GM18861 (cell line): ENCODE measurements around the gene CPVL.

Experiments
- ATAC-seq: cut with Tn5 transposase; IDR thresholded peaks from one replicate; pipeline ENCODE4 v1.9.1; 2021; ENCODE audit not compliant: unreplicated experiment

CPVL gene

GRCh38 chr7:29156907-29157452, 10.6 kb upstream of the CPVL start:
- no peak for ATAC-seq

GRCh38 chr7:29154076-29154475, 7.7 kb upstream of the CPVL start:
- ATAC-seq = no peak

- ATAC-seq = no peak
Observed at GRCh38 chr7:29150856-29151255, 4.5 kb upstream of the CPVL start.

- ATAC-seq = no peak
Observed at GRCh38 chr7:29149036-29149435, 2.7 kb upstream of the CPVL start.

DNA sequence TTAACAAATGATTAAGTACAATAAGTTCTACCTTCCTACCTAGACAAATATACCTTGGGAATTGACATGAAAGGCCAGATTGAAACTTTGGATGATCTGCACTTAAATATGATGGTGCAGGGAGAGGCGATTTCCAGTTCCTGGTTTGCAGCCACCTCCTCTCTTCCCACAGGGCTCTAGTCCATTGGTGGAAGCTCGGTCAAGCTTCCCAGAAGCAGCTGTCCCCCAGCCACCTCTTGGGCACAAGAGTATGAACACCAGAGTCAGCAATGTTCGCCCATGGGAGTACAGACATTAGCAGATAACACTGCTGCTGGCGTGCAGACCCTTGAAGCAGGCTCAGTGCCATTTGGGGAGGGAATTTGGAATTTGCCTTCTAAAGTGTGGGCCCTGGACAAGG, 1.5 kb upstream of the CPVL start:
- ATAC-seq = no peak

DNA sequence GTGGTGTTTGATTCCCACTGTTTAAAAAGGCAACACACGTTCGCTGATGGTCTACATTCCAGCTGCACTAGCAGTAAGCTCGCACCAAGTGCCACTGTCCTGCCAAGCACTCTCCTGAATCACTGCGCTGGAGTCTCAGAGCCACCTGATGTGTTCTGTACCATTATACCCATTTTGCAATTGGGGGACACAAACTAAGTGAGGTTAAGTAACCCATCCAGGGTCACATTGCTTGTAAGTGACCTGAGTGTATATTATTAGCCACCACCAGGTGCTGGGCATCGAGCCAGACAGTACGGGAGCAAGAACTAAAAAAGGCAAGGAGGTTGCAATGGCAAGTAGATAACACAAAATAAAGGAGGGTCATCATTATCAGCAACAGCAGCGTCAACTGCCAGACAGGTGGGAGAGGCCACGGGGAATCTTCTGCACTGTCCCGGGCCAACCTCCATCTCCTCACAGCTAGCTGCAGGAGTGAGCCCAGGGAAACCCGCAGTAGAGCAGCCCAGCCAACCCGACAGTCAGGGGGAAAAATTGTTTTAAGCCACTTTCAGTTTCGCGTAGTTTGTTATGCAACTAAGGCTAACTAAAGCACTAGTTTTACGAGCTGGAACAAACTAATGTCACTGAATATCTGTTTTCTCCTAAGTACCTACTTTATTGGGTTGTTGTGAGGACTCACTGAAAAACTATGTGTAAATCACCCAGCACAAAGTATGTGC, 712 bp upstream of the CPVL start:
- ATAC-seq = no peak

DNA sequence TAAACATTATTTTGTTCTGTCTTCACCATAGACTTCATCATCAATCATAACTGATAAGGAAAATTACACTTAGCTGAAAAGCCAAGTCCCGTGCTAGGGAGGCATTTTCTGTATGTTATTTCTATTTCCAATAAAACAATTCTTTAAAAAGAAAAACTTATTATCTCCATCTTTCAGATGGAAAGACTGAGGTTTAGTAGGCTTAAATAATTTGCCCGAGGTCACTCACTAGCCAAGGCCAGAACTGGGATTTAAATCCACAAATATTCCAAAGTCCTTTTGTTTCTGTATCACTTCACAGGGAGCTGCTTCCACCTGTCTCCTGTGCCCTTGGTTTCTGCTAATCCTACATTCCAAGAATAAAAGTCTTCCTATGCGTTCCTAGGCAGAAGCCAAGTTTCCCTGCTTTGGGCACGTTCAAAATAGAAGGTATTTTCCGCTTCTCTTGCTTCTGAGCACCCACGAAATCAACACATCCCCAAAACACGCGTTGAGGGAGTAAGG, 732 bp downstream of the CPVL start:
- ATAC-seq = no peak

GRCh38 chr7:29143751-29144150, 2.6 kb downstream of the CPVL start:
- ATAC-seq = no peak

GRCh38 chr7:29142021-29142727, 4.2 kb downstream of the CPVL start:
- ATAC-seq = no peak

GRCh38 chr7:29140873-29141468, 5.4 kb downstream of the CPVL start:
- ATAC-seq = no peak

- ATAC-seq = no peak
Observed at GRCh38 chr7:29139796-29140195, 6.5 kb downstream of the CPVL start.

DNA sequence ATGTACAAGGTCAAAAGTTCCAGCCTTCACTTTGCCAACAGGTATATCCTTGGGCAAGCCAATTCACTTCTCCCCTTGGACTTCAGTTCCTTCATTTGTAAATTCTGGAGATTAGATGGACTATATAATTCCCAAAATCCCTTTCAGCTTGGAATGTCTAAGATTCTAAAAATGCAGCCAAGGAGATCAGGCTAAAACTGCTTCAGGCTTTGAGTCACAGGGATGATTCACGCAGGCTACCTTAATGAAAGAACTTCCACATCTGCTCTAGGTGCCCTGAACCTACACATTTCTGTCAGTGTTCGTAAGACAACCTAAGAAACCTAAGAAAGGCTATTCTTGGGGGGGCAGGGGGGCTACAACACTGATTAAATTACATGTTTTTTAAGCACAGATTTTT, 7.1 kb downstream of the CPVL start:
- ATAC-seq = no peak

DNA sequence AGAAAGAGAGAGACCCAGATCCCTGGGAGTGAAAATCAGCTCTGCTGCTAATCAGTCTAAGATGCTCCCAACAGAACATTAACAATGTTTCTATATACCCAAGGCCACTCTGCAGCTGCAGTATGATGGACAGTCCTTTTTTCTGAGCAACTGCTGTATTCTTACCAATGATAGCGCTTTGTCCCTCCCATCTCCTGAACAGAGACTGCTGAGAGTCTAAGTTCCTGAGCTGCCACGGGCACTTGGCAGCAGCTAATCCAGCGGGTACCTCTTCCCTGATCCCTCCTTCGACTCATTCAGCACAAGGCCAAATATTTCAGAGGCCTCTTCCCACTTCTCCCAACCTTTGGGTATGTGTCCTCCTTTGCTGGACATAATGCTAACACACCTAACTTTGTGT, 7.7 kb downstream of the CPVL start:
- ATAC-seq = no peak

DNA sequence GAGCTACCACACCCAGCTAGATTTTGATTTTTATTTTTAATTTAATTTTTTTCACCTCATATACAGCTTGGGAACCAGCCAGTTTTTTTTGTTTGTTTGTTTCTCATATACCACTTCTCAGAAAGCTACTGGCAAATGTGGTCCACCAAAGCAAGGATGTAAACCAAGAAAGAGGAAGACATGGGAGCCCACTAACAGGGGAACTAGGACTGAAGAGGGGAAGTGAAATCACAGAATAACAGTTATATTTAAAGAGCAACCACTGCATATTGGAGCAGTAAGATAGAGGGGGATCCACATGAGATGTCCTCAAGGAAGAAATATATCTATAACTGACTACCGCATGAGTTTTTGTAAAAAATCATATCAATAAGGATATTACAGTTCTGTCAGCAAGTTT, 10.5 kb downstream of the CPVL start:
- no peak for ATAC-seq

DNA sequence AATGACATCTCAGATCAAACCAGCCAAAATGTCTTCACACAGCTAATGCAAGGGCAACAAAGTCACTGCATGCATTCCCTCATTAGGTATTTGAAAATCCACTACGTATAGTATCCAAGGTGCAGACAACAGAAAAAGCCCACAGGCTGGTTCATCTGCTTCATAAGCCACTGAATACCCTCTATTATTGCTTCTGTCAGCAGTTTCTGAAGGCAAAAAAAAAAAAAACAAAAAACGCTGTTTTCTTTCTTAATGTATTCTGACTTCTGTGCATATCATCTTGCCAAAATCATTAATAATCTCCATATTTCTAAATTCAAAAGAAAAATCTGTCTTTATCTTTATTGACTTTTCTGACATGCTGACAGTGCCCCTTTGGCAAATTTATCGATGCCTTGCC, 13.4 kb downstream of the CPVL start:
- no peak for ATAC-seq

DNA sequence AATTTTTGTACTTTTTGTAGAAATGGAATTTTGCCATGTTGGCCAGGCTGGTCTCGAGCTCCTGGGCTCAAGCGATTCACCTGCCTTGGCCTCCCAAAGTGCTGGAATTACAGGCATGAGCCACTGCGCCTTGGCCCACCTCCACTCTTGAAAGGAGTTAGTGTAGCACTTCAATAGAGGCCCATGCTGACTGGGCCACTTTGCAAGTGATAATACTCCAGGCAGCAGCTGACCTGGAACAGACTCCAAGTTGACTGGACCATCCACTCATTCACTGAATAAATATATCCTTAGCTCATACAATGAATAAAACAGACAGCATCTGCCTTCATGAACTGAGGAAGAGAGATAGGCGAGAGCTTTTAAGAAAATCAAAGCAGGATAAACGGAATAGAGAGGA, 14.7 kb downstream of the CPVL start:
- ATAC-seq = no peak

DNA sequence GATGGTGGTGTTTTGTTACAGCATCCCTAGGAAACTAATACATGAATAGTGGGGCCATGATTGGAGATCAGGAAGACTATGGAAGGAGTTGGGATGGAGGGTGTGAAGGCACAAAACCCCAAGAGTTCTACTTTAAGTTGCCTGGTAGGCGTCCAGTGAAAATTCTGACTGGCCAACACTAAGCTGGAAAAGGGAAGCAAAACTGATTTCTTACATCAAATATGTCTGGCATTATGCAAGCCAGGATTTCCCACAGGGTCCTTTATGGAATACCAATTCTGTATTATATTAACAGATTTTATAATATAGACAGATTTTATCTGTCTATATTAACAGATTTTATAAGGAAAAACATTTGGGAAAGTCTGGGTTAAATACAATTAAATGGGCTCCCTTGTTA, 16.2 kb downstream of the CPVL start:
- ATAC-seq = no peak

GRCh38 chr7:29127527-29127926, 18.8 kb downstream of the CPVL start:
- ATAC-seq = no peak

DNA sequence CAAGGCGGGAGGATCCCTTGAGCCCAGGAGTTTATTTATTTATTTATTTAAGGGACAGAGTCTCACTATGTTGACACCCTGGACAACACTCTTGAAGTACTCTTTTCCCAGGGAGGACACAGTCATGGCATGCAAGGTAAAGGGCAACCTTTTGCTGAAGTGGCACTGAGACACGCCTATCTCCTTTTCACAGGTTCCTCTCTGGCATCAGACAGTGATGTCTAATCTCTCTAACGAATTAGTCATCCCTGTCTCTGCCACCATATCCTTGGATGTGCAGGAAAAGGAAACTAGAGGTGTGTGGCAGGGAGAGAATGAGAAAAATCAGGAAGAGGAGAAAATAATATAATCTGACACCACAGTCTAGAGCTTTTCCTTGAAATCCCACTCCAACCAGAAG, 19.5 kb downstream of the CPVL start:
- no peak for ATAC-seq

- ATAC-seq = no peak
Observed at GRCh38 chr7:29123626-29124190, 22.6 kb downstream of the CPVL start.

DNA sequence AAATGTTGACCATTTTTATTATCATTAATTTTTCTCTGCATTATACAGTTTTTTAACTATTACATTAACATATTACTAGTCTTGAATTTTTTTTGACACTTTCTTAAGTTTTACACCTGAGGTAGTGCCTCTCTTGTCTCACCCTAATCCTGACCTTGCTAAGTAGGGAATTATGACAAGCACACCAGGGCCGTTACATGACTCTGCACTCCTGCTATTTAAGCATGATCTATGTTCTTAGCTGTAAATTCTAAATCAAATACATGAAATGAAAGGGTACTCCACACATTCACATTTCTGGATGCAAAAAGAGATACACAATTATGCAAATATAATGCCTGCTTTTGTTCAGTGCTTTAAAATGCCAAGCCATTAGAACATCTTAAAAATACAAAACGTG, 23.6 kb downstream of the CPVL start:
- ATAC-seq = no peak

- ATAC-seq = no peak
Observed at GRCh38 chr7:29122081-29122480, 24.3 kb downstream of the CPVL start.
